SU-DHL-6 (cell line): Measurements from ENCODE around the gene SDC3.

ENCODE experiments used
- EZH2phosphoT487 ChIP-seq: fragments of 200-600 bp; sonication (generic), shearing (Covaris generic); conservative IDR thresholded peaks from 2 replicates; pipeline ENCODE4 v1.6.1; 2018; ENCODE audit warnings: mild to moderate bottlenecking, antibody characterized with exemption, low read length, moderate library complexity, mixed read lengths
- TF ChIP-seq, protein P1 (sequence below): fragments of 200-600 bp; sonication (generic); IDR thresholded peaks from one replicate; pipeline ENCODE4 v1.5.1; 2017; ENCODE audit warnings: antibody characterized with exemption, mild to moderate bottlenecking, low read length, moderate library complexity; ENCODE audit not compliant: insufficient read depth, poor library complexity, severe bottlenecking

DNA sequence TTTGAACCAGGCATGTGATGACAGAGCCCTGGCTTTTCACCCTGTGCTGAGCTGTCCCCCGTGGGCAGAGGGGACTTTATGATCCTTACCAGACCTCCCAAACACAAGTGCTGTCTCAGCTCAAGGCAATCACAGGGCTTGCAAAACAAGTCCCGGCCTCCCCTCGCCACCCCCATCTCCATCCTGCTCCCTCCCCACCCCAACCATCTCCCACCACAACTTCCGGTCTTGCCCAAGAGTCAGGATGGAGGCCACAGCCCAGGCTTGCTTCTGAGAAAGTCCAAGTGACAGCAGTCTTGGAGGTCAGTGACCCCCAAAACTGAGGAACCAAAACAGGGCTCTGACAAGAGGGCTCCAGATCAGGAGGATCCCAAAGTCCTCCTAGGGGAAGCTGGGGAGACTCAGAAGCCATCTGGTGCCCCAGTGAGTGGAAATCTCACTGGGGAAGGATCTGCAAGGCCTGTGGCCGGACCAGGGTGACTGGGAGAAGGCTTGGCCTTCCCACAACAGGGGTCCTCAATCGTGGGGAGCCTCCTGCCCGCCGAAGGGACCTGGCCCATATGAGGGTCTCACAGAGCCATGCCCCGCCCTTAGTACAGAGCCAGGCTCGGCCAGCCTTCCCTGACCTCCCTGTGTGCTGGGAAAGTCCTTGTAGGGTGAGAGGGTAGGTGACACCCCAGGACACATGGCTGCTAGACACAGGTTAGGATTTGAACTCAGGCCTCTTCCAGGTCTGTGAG, 4.5 kb upstream of the SDC3 start:
- TF ChIP-seq, protein P1, sequence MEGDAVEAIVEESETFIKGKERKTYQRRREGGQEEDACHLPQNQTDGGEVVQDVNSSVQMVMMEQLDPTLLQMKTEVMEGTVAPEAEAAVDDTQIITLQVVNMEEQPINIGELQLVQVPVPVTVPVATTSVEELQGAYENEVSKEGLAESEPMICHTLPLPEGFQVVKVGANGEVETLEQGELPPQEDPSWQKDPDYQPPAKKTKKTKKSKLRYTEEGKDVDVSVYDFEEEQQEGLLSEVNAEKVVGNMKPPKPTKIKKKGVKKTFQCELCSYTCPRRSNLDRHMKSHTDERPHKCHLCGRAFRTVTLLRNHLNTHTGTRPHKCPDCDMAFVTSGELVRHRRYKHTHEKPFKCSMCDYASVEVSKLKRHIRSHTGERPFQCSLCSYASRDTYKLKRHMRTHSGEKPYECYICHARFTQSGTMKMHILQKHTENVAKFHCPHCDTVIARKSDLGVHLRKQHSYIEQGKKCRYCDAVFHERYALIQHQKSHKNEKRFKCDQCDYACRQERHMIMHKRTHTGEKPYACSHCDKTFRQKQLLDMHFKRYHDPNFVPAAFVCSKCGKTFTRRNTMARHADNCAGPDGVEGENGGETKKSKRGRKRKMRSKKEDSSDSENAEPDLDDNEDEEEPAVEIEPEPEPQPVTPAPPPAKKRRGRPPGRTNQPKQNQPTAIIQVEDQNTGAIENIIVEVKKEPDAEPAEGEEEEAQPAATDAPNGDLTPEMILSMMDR: no peak
- no peak for TF ChIP-seq EZH2phosphoT487
